GM12891 (cell line): ENCODE data around the gene AOC2.

Experiments used
- POLR2A ChIP-seq: IDR thresholded peaks from 2 replicates; pipeline ENCODE4 v1.6.1; 2011; ENCODE audit warnings: low read depth, low read length, control low read depth
- POLR2AphosphoS5 ChIP-seq: IDR thresholded peaks from 2 replicates; pipeline ENCODE4 v1.6.1; 2011; ENCODE audit warnings: low read depth, low read length, control low read depth
- TAF1 ChIP-seq: IDR thresholded peaks from 2 replicates; pipeline ENCODE4 v1.6.1; 2011; ENCODE audit warnings: low read depth, low read length, control low read depth

DNA sequence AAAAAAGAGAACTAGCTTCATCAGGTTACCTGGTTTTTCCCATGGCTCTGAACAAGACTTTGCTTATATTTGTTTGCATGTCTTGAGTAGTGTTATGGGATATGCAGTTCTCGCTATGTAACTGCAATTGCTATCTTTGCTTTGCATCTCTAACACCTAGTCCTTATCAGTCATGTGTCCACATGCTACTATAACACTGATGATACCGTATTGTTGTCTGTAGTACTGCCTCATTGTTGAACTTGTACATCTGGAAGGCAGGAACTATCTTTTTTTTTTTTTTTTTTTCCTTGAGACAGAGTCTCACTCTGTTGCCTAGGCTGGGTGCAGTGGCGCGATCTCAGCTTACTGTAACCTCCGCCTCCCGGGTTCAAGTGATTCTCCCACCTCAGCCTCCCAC is 8.6 kb upstream of the AOC2 start:
- TF ChIP-seq TAF1 = no peak
- TF ChIP-seq POLR2AphosphoS5 = no peak
- TF ChIP-seq POLR2A = no peak
